Smooth muscle cell (in vitro differentiated cells): ENCODE measurements around the gene OR5B21. TPM values are rescaled to one million over a fixed set of nuclear protein-coding genes. Genes with fewer than 3 reads are reported as not detected.

Source experiments
- DNase-seq: peaks from one replicate; lab custom pipeline; 2025; ENCODE audit not compliant: unreplicated experiment; lab: John Stamatoyannopoulos, UW
- H2AFZ ChIP-seq: fragments of 200-600 bp; sonication (generic); 2 replicates; pipeline ENCODE4 v1.6.0; 2016; ENCODE audit warnings: antibody characterized with exemption, low read depth, mild to moderate bottlenecking
- H3F3A ChIP-seq: fragments of 200-600 bp; sonication (generic); 2 replicates; pipeline ENCODE4 v1.6.0; 2017; ENCODE audit warnings: antibody characterized with exemption, low read depth
- H3K27ac ChIP-seq: fragments of 200-600 bp; sonication (generic); 2 replicates; pipeline ENCODE4 v1.5.1; 2016; ENCODE audit warnings: low read depth, mild to moderate bottlenecking
- H3K27me3 ChIP-seq: fragments of 200-600 bp; sonication (generic); 2 replicates; pipeline ENCODE4 v1.6.1; 2016; ENCODE audit warnings: low read depth, mild to moderate bottlenecking
- H3K36me3 ChIP-seq: fragments of 200-600 bp; sonication (generic); 2 replicates; pipeline ENCODE4 v1.5.1; 2016; ENCODE audit warnings: low read depth
- H3K4me1 ChIP-seq: fragments of 200-600 bp; sonication (generic); 2 replicates; pipeline ENCODE4 v1.5.1; 2016; ENCODE audit warnings: low read depth
- H3K4me2 ChIP-seq: fragments of 200-600 bp; sonication (generic); 2 replicates; pipeline ENCODE4 v1.6.0; 2016; ENCODE audit warnings: mild to moderate bottlenecking
- H3K4me3 ChIP-seq: fragments of 200-600 bp; sonication (generic); 2 replicates; pipeline ENCODE4 v1.5.1; 2016; ENCODE audit warnings: mild to moderate bottlenecking
- H3K79me2 ChIP-seq: fragments of 200-600 bp; sonication (generic); 2 replicates; pipeline ENCODE4 v1.6.0; 2016; ENCODE audit warnings: low read depth, mild to moderate bottlenecking
- H3K9ac ChIP-seq: fragments of 200-600 bp; sonication (generic); 2 replicates; pipeline ENCODE4 v1.6.0; 2016; ENCODE audit warnings: low read depth
- H3K9me3 ChIP-seq: fragments of 200-600 bp; sonication (generic); replicated peaks from 2 replicates; pipeline ENCODE4 v1.5.1; 2016; ENCODE audit warnings: low read depth
- H4K20me1 ChIP-seq: fragments of 200-600 bp; sonication (generic); 2 replicates; pipeline ENCODE4 v1.6.0; 2016; ENCODE audit warnings: low read depth
- CTCF ChIP-seq: fragments of 200-600 bp; sonication (generic); IDR thresholded peaks from 2 replicates; pipeline ENCODE4 v1.5.1; 2017; ENCODE audit warnings: borderline replicate concordance, mild to moderate bottlenecking, antibody characterized with exemption; ENCODE audit not compliant: insufficient read depth, poor library complexity, severe bottlenecking
- WGBS: methylation state at CpG from one replicate; pipeline ENCODE4 v1.1.7; 2016; ENCODE audit warnings: low lambda C conversion rate; 5-methylcytosine and 5-hydroxymethylcytosine counted together
- polyA plus RNA-seq: library from polyadenylated mRNA; unstranded; fragments of >200 nt; fragmentation: Nextera tagmentation; extraction: Ambion mirVana; gene quantifications from 2 replicates; pipeline ENCODE4 v1.2.1, GENCODE V29; 2016
- total RNA-seq: library from RNA; depleted of rRNA; stranded (reverse); fragments of >200 nt; gene quantifications from 2 replicates; pipeline ENCODE4 v1.2.3, GENCODE V29; 2014

Gene OR5B21
- total and polyA plus RNA-seq, 2 experiments from 2014 or later = not detected

GRCh38 chr11:58493676-58494075 is 14.2 kb downstream of the OR5B21 start:
- no peak overlapping the region for H3K4me3 ChIP-seq
- WGBS = 93% methylated on average over 2 of the region's 2 CpGs
- no peak overlapping the region for H3K27ac ChIP-seq
- no peaks in the 10 kb centered on the region for H3K79me2 ChIP-seq
- no peak for DNase-seq
- no peak overlapping the region for H2AFZ ChIP-seq
- H3K27me3 ChIP-seq = no peaks in the 10 kb centered on the region
- H3K4me2 ChIP-seq = no peak overlapping the region
- H3K4me1 ChIP-seq = no peaks in the 10 kb centered on the region
- no peaks in the 10 kb centered on the region for H3K9me3 ChIP-seq
- TF ChIP-seq CTCF = no peak
- no peaks in the 10 kb centered on the region for H4K20me1 ChIP-seq
- H3K9ac ChIP-seq = no peak overlapping the region
- H3K36me3 ChIP-seq = no peaks in the 10 kb centered on the region
- H3F3A ChIP-seq = no peaks in the 10 kb centered on the region

- Histone ChIP-seq H3K9ac (no peak overlapping the region), H3K4me2 (no peak overlapping the region), H2AFZ (no peak overlapping the region), H3K9me3 (no peaks in the 10 kb centered on the region), H3K4me1 (no peaks in the 10 kb centered on the region), H3K27me3 (no peaks in the 10 kb centered on the region), H3K4me3 (no peak overlapping the region), H3K36me3 (no peaks in the 10 kb centered on the region), H3F3A (no peaks in the 10 kb centered on the region), H4K20me1 (no peaks in the 10 kb centered on the region), H3K79me2 (no peaks in the 10 kb centered on the region), H3K27ac (no peak overlapping the region)
- no peak for TF ChIP-seq CTCF
- WGBS = 72% methylated on average over 2 of the region's 2 CpGs
- DNase-seq = no peak
These were observed 17.1 kb downstream of the OR5B21 start for GRCh38 chr11:58490827-58491226.

- Histone ChIP-seq H3K4me2 (no peak overlapping the region), H3K4me1 (no peaks in the 10 kb centered on the region), H3K27ac (no peak overlapping the region), H3K79me2 (no peaks in the 10 kb centered on the region), H3F3A (no peaks in the 10 kb centered on the region), H3K4me3 (no peak overlapping the region), H3K36me3 (no peaks in the 10 kb centered on the region), H4K20me1 (no peaks in the 10 kb centered on the region), H3K9ac (no peak overlapping the region), H2AFZ (no peak overlapping the region), H3K9me3 (no peaks in the 10 kb centered on the region), H3K27me3 (no peaks in the 10 kb centered on the region)
- DNase-seq = no peak
- no peak for TF ChIP-seq CTCF
These were observed 20.7 kb downstream of the OR5B21 start for GRCh38 chr11:58487170-58487569.

GRCh38 chr11:58485961-58486360 is 21.9 kb downstream of the OR5B21 start:
- DNase-seq = no peak
- H3K4me1 ChIP-seq = no peaks in the 10 kb centered on the region
- no peaks in the 10 kb centered on the region for H3K9me3 ChIP-seq
- H3K36me3 ChIP-seq = no peaks in the 10 kb centered on the region
- no peak for TF ChIP-seq CTCF
- no peak overlapping the region for H2AFZ ChIP-seq
- no peak overlapping the region for H3K27ac ChIP-seq
- H3K4me2 ChIP-seq = no peak overlapping the region
- no peak overlapping the region for H3K4me3 ChIP-seq
- H3F3A ChIP-seq = no peaks in the 10 kb centered on the region
- H4K20me1 ChIP-seq = no peaks in the 10 kb centered on the region
- 77% methylated on average over 1 of the region's 1 CpG for WGBS
- H3K79me2 ChIP-seq = no peaks in the 10 kb centered on the region
- no peaks in the 10 kb centered on the region for H3K27me3 ChIP-seq
- H3K9ac ChIP-seq = no peak overlapping the region
